PC-3 (cell line): ENCODE data around the gene TSTD1. TPM values are rescaled to one million over a fixed set of nuclear protein-coding genes. Genes with fewer than 3 reads are reported as not detected.

Source experiments
- ATAC-seq: fragments of 200-7000 bp; cut with Tn5 transposase; 2 replicates; pipeline ENCODE4 v1.9.1; 2020; ENCODE audit warnings: mild to moderate bottlenecking, moderate library complexity
- BruUV-seq: library from RNA; stranded (reverse); fragments of 400-500 nt; replicated peaks from 2 replicates; lab custom pipeline; 2021; lab: Mats Ljungman, UMichigan
- CTCF ChIA-PET: fragments of 300-600 bp; sonication (Branson Sonifier 250); formaldehyde crosslinking; loops from one replicate; lab custom pipeline; 2022; ENCODE audit warnings: antibody characterized with exemption; lab: Charles Lee
- POLR2A ChIA-PET: fragments of 300-600 bp; sonication (Branson Sonifier 250); formaldehyde crosslinking; loops from one replicate; lab custom pipeline; 2022; ENCODE audit warnings: antibody characterized with exemption; ENCODE audit not compliant: unreplicated experiment; lab: Charles Lee
- DNase-seq: peaks from one replicate; pipeline ENCODE4 v3.0.0-alpha.2; 2015
- H2AFZ ChIP-seq: fragments of 300-600 bp; sonication (generic); 2 replicates; pipeline ENCODE4 v1.6.0; 2016; ENCODE audit warnings: antibody characterized with exemption, low read length
- H3F3A ChIP-seq: fragments of 300-600 bp; sonication (generic); one replicate; pipeline ENCODE4 v1.6.0; 2017; ENCODE audit warnings: antibody characterized with exemption, low read length, control low read depth, mild to moderate bottlenecking; ENCODE audit not compliant: unreplicated experiment
- H3K27ac ChIP-seq: fragments of 300-600 bp; sonication (generic); 2 replicates; pipeline ENCODE4 v1.5.1; 2016; ENCODE audit warnings: mild to moderate bottlenecking, low read length
- H3K27me3 ChIP-seq: fragments of 300-600 bp; sonication (generic); 2 replicates; pipeline ENCODE4 v1.6.1; 2016; ENCODE audit warnings: low read length, mixed read lengths
- H3K36me3 ChIP-seq: fragments of 300-600 bp; sonication (generic); 2 replicates; pipeline ENCODE4 v1.6.1; 2016; ENCODE audit warnings: low read depth, mixed run types, low read length, mixed read lengths
- H3K4me1 ChIP-seq: fragments of 300-600 bp; sonication (generic); 2 replicates; pipeline ENCODE4 v1.5.1; 2016; ENCODE audit warnings: low read length; ENCODE audit not compliant: insufficient read depth
- H3K4me2 ChIP-seq: fragments of 300-600 bp; sonication (generic); 2 replicates; pipeline ENCODE4 v1.6.0; 2016; ENCODE audit warnings: low read length
- H3K4me3 ChIP-seq: fragments of 300-600 bp; sonication (generic); 2 replicates; pipeline ENCODE4 v1.5.1; 2016; ENCODE audit warnings: mild to moderate bottlenecking, low read length, mixed read lengths
- H3K79me2 ChIP-seq: fragments of 300-600 bp; sonication (generic); 2 replicates; pipeline ENCODE4 v1.6.1; 2017; ENCODE audit warnings: low read length, mixed read lengths
- H3K9ac ChIP-seq: fragments of 300-600 bp; sonication (generic); 2 replicates; pipeline ENCODE4 v1.6.0; 2016; ENCODE audit warnings: mild to moderate bottlenecking, low read length
- H3K9me2 ChIP-seq: fragments of 300-600 bp; sonication (generic); replicated peaks from 2 replicates; pipeline ENCODE4 v1.6.1; 2016; ENCODE audit warnings: mixed run types, low read length, mixed read lengths
- H3K9me3 ChIP-seq: fragments of 300-600 bp; sonication (generic); 2 replicates; pipeline ENCODE4 v1.6.1; 2016; ENCODE audit warnings: low read length, mixed read lengths
- H4K20me1 ChIP-seq: fragments of 300-600 bp; sonication (generic); 2 replicates; pipeline ENCODE4 v1.6.1; 2016; ENCODE audit warnings: low read length, mixed read lengths
- CTCF ChIP-seq: fragments of 300-600 bp; sonication (generic); conservative IDR thresholded peaks from 2 replicates; pipeline ENCODE4 v1.5.1; 2017; ENCODE audit warnings: antibody characterized with exemption, low read depth, mild to moderate bottlenecking, low read length
- EZH2 ChIP-seq: fragments of 300-600 bp; sonication (generic); IDR thresholded peaks from one replicate; pipeline ENCODE4 v1.6.1; 2017; ENCODE audit warnings: antibody characterized with exemption, mild to moderate bottlenecking, low read length; ENCODE audit not compliant: unreplicated experiment
- EZH2phosphoT487 ChIP-seq: fragments of 300-600 bp; sonication (generic); IDR thresholded peaks from 2 replicates; pipeline ENCODE4 v1.6.1; 2018; ENCODE audit warnings: mild to moderate bottlenecking, antibody characterized with exemption, low read length, borderline replicate concordance
- intact Hi-C: fragments of 100-400 bp; cut with micrococcal nuclease; formaldehyde crosslinking; loops from 2 replicates; pipeline ENCODE4 v1.9.0; 2023
- total RNA-seq: library from RNA; depleted of rRNA; stranded (reverse); fragments of >200 nt; gene quantifications from 2 replicates; pipeline ENCODE4 v1.2.3, GENCODE V29; 2014

The TSTD1 gene
- total RNA-seq, 1 experiment from 2014 or later, result 16.5 TPM

GRCh38 chr1:161082996-161083747 lies 44.4 kb upstream of the TSTD1 start:
- CTCF ChIA-PET, result interaction anchor here (0.6 kb wide), 1 partner anchor 299 kb away, joined by 5 read pairs; no protein-coding TSS in a partner anchor
- Histone ChIP-seq H4K20me1 (no peaks in the 10 kb centered on the region), H3K36me3 (no peaks in the 10 kb centered on the region), H3F3A (no peaks in the 10 kb centered on the region), H3K4me1 (peaks cover 68% of the 10 kb centered on the region), H3K9me2 (no peaks in the 10 kb centered on the region), H3K79me2 (peaks cover 17% of the 10 kb centered on the region), H3K4me3 (peak overlapping the region; percentile 29; the same call in 1 of the 2 replicates), H3K27me3 (no peaks in the 10 kb centered on the region), H3K4me2 (peak overlapping the region; percentile 74), H3K9ac (peak overlapping the region; percentile 34), H2AFZ (peak overlapping the region; percentile 14; the same call in 1 of the 2 replicates), H3K27ac (peak overlapping the region; percentile 77), H3K9me3 (no peaks in the 10 kb centered on the region)
- TF ChIP-seq EZH2phosphoT487, result no peak
- TF ChIP-seq CTCF, result no peak
- no peak for TF ChIP-seq EZH2
- POLR2A ChIA-PET, result interaction anchor here (0.6 kb wide), 1 partner anchor 83 kb away, joined by 4 read pairs; the partner anchor contains the start of gene PPOX
- BruUV-seq, result no TSS peak
- peak; percentile 99 for DNase-seq
- intact Hi-C loops, result no loop called here
- ATAC-seq, result peak; percentile 91

GRCh38 chr1:161082483-161082882 lies 43.7 kb upstream of the TSTD1 start:
- Histone ChIP-seq H3K9ac (peak overlapping the region; percentile 34; the same call in 1 of the 2 replicates), H3K9me3 (no peaks in the 10 kb centered on the region), H3K27ac (peak overlapping the region; percentile 77), H4K20me1 (no peaks in the 10 kb centered on the region), H3K9me2 (no peaks in the 10 kb centered on the region), H3K27me3 (no peaks in the 10 kb centered on the region), H3K79me2 (0 out of 2 replicates have a peak, but pooled peaks cover 10% of the 10 kb centered on the region), H3F3A (no peaks in the 10 kb centered on the region), H3K4me1 (peaks cover 61% of the 10 kb centered on the region), H3K4me2 (peak overlapping the region; percentile 74), H3K4me3 (no peak overlapping the region; the same call in 1 of the 2 replicates), H3K36me3 (no peaks in the 10 kb centered on the region), H2AFZ (no peak overlapping the region)
- POLR2A ChIA-PET, result no interaction called here
- CTCF ChIA-PET, result no interaction called here
- DNase-seq, result peak; percentile 44
- no peak for ATAC-seq
- no peak for TF ChIP-seq EZH2phosphoT487
- no peak for TF ChIP-seq EZH2
- no peak for TF ChIP-seq CTCF
- intact Hi-C loops, result no loop called here
- no TSS peak for BruUV-seq
